DND-41 (cell line): Measurements from ENCODE around the gene OXER1.

Source experiments
- ATAC-seq: fragments of 200-7000 bp; cut with Tn5 transposase; 3 replicates; pipeline ENCODE4 v1.9.1; 2021; ENCODE audit warnings: low read depth; ENCODE audit not compliant: insufficient read depth
- DNase-seq: peaks from one replicate; pipeline ENCODE4 v3.0.0-alpha.2; 2020
- H2AFZ ChIP-seq: 2 replicates; pipeline ENCODE4 v1.6.0; 2012; ENCODE audit warnings: low read depth, low read length
- H3K27ac ChIP-seq: 2 replicates; pipeline ENCODE4 v1.5.1; 2012; ENCODE audit warnings: low read length, inconsistent platforms
- H3K27me3 ChIP-seq: fragments of 200-600 bp; sonication (generic); 2 replicates; pipeline ENCODE4 v1.6.0; 2012; ENCODE audit warnings: low read length, mild to moderate bottlenecking, inconsistent platforms; ENCODE audit not compliant: insufficient read depth, poor library complexity
- H3K36me3 ChIP-seq: 2 replicates; pipeline ENCODE4 v1.5.1; 2012; ENCODE audit warnings: low read length, inconsistent platforms; ENCODE audit not compliant: insufficient read depth
- H3K4me1 ChIP-seq: 2 replicates; pipeline ENCODE4 v1.5.1; 2012; ENCODE audit warnings: mild to moderate bottlenecking, low read length; ENCODE audit not compliant: insufficient read depth
- H3K4me2 ChIP-seq: 2 replicates; pipeline ENCODE4 v1.6.0; 2012; ENCODE audit warnings: mild to moderate bottlenecking, moderate library complexity, low read length, inconsistent platforms; ENCODE audit not compliant: insufficient read depth
- H3K4me3 ChIP-seq, 2 experiments: fragments of 200-600 bp in 1 of 2; shearing (Covaris generic) in 1 of 2; 2 replicates each; pipeline ENCODE4 v1.5.1; 2012 to 2016; ENCODE audit warnings: inconsistent platforms in 2 of 2, low read length in 2 of 2, mild to moderate bottlenecking in 2 of 2, low read depth in 1 of 2, moderate library complexity in 1 of 2
- H3K79me2 ChIP-seq: 2 replicates; pipeline ENCODE4 v1.6.0; 2012; ENCODE audit warnings: low read length, inconsistent platforms; ENCODE audit not compliant: insufficient read depth
- H3K9ac ChIP-seq: 2 replicates; pipeline ENCODE4 v1.6.0; 2012; ENCODE audit warnings: low read depth, mild to moderate bottlenecking, inconsistent platforms, low read length, moderate library complexity
- H3K9me3 ChIP-seq: 2 replicates; pipeline ENCODE4 v1.5.1; 2012; ENCODE audit warnings: low read length, moderate library complexity, mild to moderate bottlenecking, inconsistent platforms; ENCODE audit not compliant: insufficient read depth, severe bottlenecking
- H4K20me1 ChIP-seq: 2 replicates; pipeline ENCODE4 v1.6.0; 2012; ENCODE audit warnings: low read length; ENCODE audit not compliant: insufficient read depth
- EZH2 ChIP-seq: IDR thresholded peaks from 3 replicates; pipeline ENCODE4 v1.6.1; 2012; ENCODE audit warnings: borderline replicate concordance, low read depth, mild to moderate bottlenecking, moderate library complexity, low read length, inconsistent platforms; ENCODE audit not compliant: severe bottlenecking
- TF ChIP-seq, protein P1 (sequence below): IDR thresholded peaks from 2 replicates; pipeline ENCODE4 v1.5.1; 2012; ENCODE audit warnings: borderline replicate concordance, low read length, moderate library complexity, mild to moderate bottlenecking; ENCODE audit not compliant: poor library complexity, severe bottlenecking; ENCODE audit errors: extremely low read depth

Gene OXER1

GRCh38 chr2:42767899-42768705 is 4.2 kb upstream of the OXER1 start:
- no peak overlapping the region for H3K4me3 ChIP-seq
- ATAC-seq = no peak
- no peaks in the 10 kb centered on the region for H3K79me2 ChIP-seq
- no peaks in the 10 kb centered on the region for H4K20me1 ChIP-seq
- H3K27ac ChIP-seq = no peak overlapping the region
- TF ChIP-seq, protein P1, sequence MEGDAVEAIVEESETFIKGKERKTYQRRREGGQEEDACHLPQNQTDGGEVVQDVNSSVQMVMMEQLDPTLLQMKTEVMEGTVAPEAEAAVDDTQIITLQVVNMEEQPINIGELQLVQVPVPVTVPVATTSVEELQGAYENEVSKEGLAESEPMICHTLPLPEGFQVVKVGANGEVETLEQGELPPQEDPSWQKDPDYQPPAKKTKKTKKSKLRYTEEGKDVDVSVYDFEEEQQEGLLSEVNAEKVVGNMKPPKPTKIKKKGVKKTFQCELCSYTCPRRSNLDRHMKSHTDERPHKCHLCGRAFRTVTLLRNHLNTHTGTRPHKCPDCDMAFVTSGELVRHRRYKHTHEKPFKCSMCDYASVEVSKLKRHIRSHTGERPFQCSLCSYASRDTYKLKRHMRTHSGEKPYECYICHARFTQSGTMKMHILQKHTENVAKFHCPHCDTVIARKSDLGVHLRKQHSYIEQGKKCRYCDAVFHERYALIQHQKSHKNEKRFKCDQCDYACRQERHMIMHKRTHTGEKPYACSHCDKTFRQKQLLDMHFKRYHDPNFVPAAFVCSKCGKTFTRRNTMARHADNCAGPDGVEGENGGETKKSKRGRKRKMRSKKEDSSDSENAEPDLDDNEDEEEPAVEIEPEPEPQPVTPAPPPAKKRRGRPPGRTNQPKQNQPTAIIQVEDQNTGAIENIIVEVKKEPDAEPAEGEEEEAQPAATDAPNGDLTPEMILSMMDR = no peak
- TF ChIP-seq EZH2 = no peak
- H3K4me2 ChIP-seq = no peak overlapping the region
- no peaks in the 10 kb centered on the region for H3K36me3 ChIP-seq
- H3K27me3 ChIP-seq = no peaks in the 10 kb centered on the region
- no peaks in the 10 kb centered on the region for H3K9me3 ChIP-seq
- no peak overlapping the region for H2AFZ ChIP-seq
- H3K9ac ChIP-seq = no peak overlapping the region
- no peaks in the 10 kb centered on the region for H3K4me1 ChIP-seq
- no peak for DNase-seq

GRCh38 chr2:42767080-42767898 is 3.4 kb upstream of the OXER1 start:
- DNase-seq = no peak
- Histone ChIP-seq H3K9me3 (no peaks in the 10 kb centered on the region), H3K79me2 (no peaks in the 10 kb centered on the region), H2AFZ (no peak overlapping the region), H3K27ac (no peak overlapping the region), H3K4me1 (no peaks in the 10 kb centered on the region), H3K4me2 (no peak overlapping the region), H3K9ac (no peak overlapping the region), H3K4me3 (no peak overlapping the region), H3K27me3 (no peaks in the 10 kb centered on the region), H3K36me3 (no peaks in the 10 kb centered on the region), H4K20me1 (no peaks in the 10 kb centered on the region)
- no peak for ATAC-seq
- TF ChIP-seq EZH2 = no peak
- TF ChIP-seq, protein P1 = no peak

- DNase-seq (no peak), ATAC-seq (no peak)
- no peak overlapping the region for H3K4me2 ChIP-seq
- TF ChIP-seq EZH2 = no peak
- TF ChIP-seq, protein P1 = no peak
- no peaks in the 10 kb centered on the region for H4K20me1 ChIP-seq
- no peaks in the 10 kb centered on the region for H3K36me3 ChIP-seq
- no peaks in the 10 kb centered on the region for H3K27me3 ChIP-seq
- no peaks in the 10 kb centered on the region for H3K4me1 ChIP-seq
- no peak overlapping the region for H2AFZ ChIP-seq
- H3K27ac ChIP-seq = no peak overlapping the region
- no peak overlapping the region for H3K4me3 ChIP-seq
- H3K9ac ChIP-seq = no peak overlapping the region
- no peaks in the 10 kb centered on the region for H3K79me2 ChIP-seq
- no peaks in the 10 kb centered on the region for H3K9me3 ChIP-seq
Observed at GRCh38 chr2:42765686-42766085, 1.8 kb upstream of the OXER1 start.
